ENCODE data around the gene DLK2.

GRCh38 chr6:43447604-43448003, 7.7 kb downstream of the DLK2 start:
- TF ChIP-seq PATZ1 (CRISPR knock-in tag; IDR thresholded peaks at IDR 0.05; ENCODE audit: borderline replicate concordance) (no peak), ZFP30 (CRISPR knock-in tag; IDR thresholded peaks at IDR 0.05) (no peak), TOX (CRISPR knock-in tag; IDR thresholded peaks at IDR 0.05; ENCODE audit: borderline replicate concordance) (no peak), ZNF8 (CRISPR knock-in tag; IDR thresholded peaks at IDR 0.05) (no peak), ARNTL (CRISPR knock-in tag; IDR thresholded peaks at IDR 0.05; ENCODE audit: borderline replicate concordance, low read depth) (no peak), ZNF565 (CRISPR knock-in tag; conservative IDR thresholded peaks at IDR 0.05; ENCODE audit: low read depth) (no peak), ZNF70 (CRISPR knock-in tag; IDR thresholded peaks at IDR 0.05) (no peak), ZFP3 (CRISPR knock-in tag; IDR thresholded peaks at IDR 0.05) (no peak), TCF4 (CRISPR knock-in tag; IDR thresholded peaks at IDR 0.05; ENCODE audit: borderline replicate concordance) (no peak)

All from SK-N-SH treated with all-trans-retinoic acid at 6 μM for 48 hours (cell line).